ENCODE results near the gene GRIK5.

The GRIK5 gene

GRCh38 chr19:41990615-41991014, 79.4 kb downstream of the GRIK5 start:
- Histone ChIP-seq H3K4me3 (ENCODE audit: low read depth in 1 of 2, low read length in 2 of 2) (no peak overlapping the region), H3K27me3 (ENCODE audit: control insufficient read depth in 1 of 2, insufficient read depth in 2 of 2, low read length in 2 of 2) (peaks cover 10 to 47% of the 10 kb centered on the region in 2 donors), H3K9me3 (ENCODE audit: low read length) (no peaks in the 10 kb centered on the region), H3K36me3 (ENCODE audit: insufficient read depth, low read length) (no peaks in the 10 kb centered on the region), H3K9ac (ENCODE audit: low read length) (no peak overlapping the region), H3K4me1 (ENCODE audit: insufficient read depth, low read length) (no peaks in the 10 kb centered on the region), H3K27ac (ENCODE audit: low read depth, low read length) (no peak overlapping the region)

- H3K9me3 ChIP-seq (ENCODE audit: low read length), result no peaks in the 10 kb centered on the region
- peaks cover 6 to 41% of the 10 kb centered on the region in 2 donors for H3K27me3 ChIP-seq (ENCODE audit: control insufficient read depth in 1 of 2, insufficient read depth in 2 of 2, low read length in 2 of 2)
- no peak overlapping the region for H3K27ac ChIP-seq (ENCODE audit: low read depth, low read length)
- H3K36me3 ChIP-seq (ENCODE audit: insufficient read depth, low read length), result no peaks in the 10 kb centered on the region
- H3K4me1 ChIP-seq (ENCODE audit: insufficient read depth, low read length), result no peaks in the 10 kb centered on the region
- H3K9ac ChIP-seq (ENCODE audit: low read length), result no peak overlapping the region
- H3K4me3 ChIP-seq (ENCODE audit: low read depth in 1 of 2, low read length in 2 of 2), result no peak overlapping the region
Observed at GRCh38 chr19:41990028-41990427, 80.0 kb downstream of the GRIK5 start.

DNA sequence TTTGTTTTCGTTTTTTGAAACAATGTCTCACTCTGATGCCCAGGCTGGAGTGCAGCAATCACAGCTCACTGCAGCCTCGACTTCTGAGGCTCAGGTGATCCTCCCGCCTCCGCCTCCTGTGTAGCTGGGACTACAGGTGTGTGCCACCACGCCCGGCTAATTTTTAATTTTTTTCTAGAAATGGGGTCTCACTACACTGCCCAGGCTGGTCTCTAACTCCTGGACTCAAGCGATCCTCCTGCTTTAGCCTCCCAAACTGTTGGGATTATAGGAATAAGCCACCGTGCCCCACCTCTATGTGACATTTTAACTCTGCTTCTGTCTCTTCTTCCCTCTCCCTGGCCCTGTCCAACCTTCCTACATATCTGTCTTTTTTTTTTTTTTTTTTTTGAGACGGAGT, 81.1 kb downstream of the GRIK5 start:
- Histone ChIP-seq H3K4me3 (ENCODE audit: low read depth in 1 of 2, low read length in 2 of 2) (no peak overlapping the region), H3K4me1 (ENCODE audit: insufficient read depth, low read length) (no peaks in the 10 kb centered on the region), H3K27ac (ENCODE audit: low read depth, low read length) (no peak overlapping the region), H3K27me3 (ENCODE audit: control insufficient read depth in 1 of 2, insufficient read depth in 2 of 2, low read length in 2 of 2) (peaks cover 0 to 30% of the 10 kb centered on the region in 2 donors), H3K9ac (ENCODE audit: low read length) (no peak overlapping the region), H3K9me3 (ENCODE audit: low read length) (no peaks in the 10 kb centered on the region), H3K36me3 (ENCODE audit: insufficient read depth, low read length) (no peaks in the 10 kb centered on the region)

DNA sequence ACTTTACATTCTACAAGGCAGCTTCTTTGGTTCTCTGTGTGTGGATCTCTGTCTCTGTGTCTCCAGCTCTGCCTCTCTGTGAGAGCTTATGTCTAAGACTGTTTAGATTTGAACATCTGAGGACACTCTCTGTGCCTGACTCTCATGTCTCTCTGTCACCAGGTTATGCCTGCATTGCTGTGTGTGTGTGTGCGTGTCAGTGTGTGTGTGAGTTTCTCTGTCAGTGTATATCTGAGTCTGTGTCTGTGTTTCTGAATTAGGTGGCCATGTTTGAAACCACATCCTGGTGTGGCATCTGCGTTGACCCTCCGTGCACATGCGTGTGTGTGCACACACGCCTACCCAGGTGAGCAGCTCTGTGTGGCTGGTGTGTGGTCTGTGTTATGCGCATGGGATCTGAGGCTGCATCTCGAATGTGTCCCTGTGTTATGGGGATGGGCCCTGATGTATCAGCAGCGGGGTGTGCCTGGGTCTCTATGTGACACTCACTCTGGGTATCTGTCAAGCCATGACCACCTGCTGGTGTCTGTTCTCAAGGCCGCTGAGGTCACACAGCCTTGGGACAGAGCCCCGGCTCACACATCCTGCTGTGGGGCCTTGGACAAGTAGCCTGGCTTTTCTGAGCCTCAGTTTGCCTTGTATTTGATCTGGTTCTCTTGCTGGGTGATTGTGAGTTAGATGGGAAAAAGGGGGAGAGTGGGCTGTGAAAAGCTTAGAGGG, 82.7 kb downstream of the GRIK5 start:
- H3K36me3 ChIP-seq (ENCODE audit: insufficient read depth, low read length), result no peaks in the 10 kb centered on the region
- H3K27me3 ChIP-seq (ENCODE audit: control insufficient read depth in 1 of 2, insufficient read depth in 2 of 2, low read length in 2 of 2), result peaks cover 0 to 17% of the 10 kb centered on the region in 2 donors
- no peak overlapping the region for H3K9ac ChIP-seq (ENCODE audit: low read length)
- no peak overlapping the region for H3K27ac ChIP-seq (ENCODE audit: low read depth, low read length)
- H3K9me3 ChIP-seq (ENCODE audit: low read length), result no peaks in the 10 kb centered on the region
- H3K4me1 ChIP-seq (ENCODE audit: insufficient read depth, low read length), result no peaks in the 10 kb centered on the region
- H3K4me3 ChIP-seq (ENCODE audit: low read depth in 1 of 2, low read length in 2 of 2), result no peak overlapping the region

- H3K4me3 ChIP-seq (ENCODE audit: low read depth in 1 of 2, low read length in 2 of 2), result no peak overlapping the region
- H3K27me3 ChIP-seq (ENCODE audit: control insufficient read depth in 1 of 2, insufficient read depth in 2 of 2, low read length in 2 of 2), result no peaks in the 10 kb centered on the region
- no peak overlapping the region for H3K27ac ChIP-seq (ENCODE audit: low read depth, low read length)
- no peaks in the 10 kb centered on the region for H3K9me3 ChIP-seq (ENCODE audit: low read length)
- no peaks in the 10 kb centered on the region for H3K36me3 ChIP-seq (ENCODE audit: insufficient read depth, low read length)
- H3K4me1 ChIP-seq (ENCODE audit: insufficient read depth, low read length), result no peaks in the 10 kb centered on the region
- H3K9ac ChIP-seq (ENCODE audit: low read length), result no peak overlapping the region
Observed at GRCh38 chr19:41984961-41985360, 85.0 kb downstream of the GRIK5 start.

GRCh38 chr19:41981724-41982123, 88.3 kb downstream of the GRIK5 start:
- Histone ChIP-seq H3K4me1 (ENCODE audit: insufficient read depth, low read length) (no peaks in the 10 kb centered on the region), H3K27me3 (ENCODE audit: control insufficient read depth in 1 of 2, insufficient read depth in 2 of 2, low read length in 2 of 2) (no peaks in the 10 kb centered on the region), H3K27ac (ENCODE audit: low read depth, low read length) (no peak overlapping the region), H3K4me3 (ENCODE audit: low read depth in 1 of 2, low read length in 2 of 2) (no peak overlapping the region), H3K9me3 (ENCODE audit: low read length) (no peaks in the 10 kb centered on the region), H3K36me3 (ENCODE audit: insufficient read depth, low read length) (no peaks in the 10 kb centered on the region), H3K9ac (ENCODE audit: low read length) (no peak overlapping the region)

GRCh38 chr19:41978470-41978869, 91.5 kb downstream of the GRIK5 start:
- no peak overlapping the region for H3K27ac ChIP-seq (ENCODE audit: low read depth, low read length)
- no peak overlapping the region for H3K9ac ChIP-seq (ENCODE audit: low read length)
- H3K36me3 ChIP-seq (ENCODE audit: insufficient read depth, low read length), result no peaks in the 10 kb centered on the region
- H3K9me3 ChIP-seq (ENCODE audit: low read length), result no peaks in the 10 kb centered on the region
- H3K4me3 ChIP-seq (ENCODE audit: low read depth in 1 of 2, low read length in 2 of 2), result no peak overlapping the region
- H3K4me1 ChIP-seq (ENCODE audit: insufficient read depth, low read length), result no peaks in the 10 kb centered on the region
- H3K27me3 ChIP-seq (ENCODE audit: control insufficient read depth in 1 of 2, insufficient read depth in 2 of 2, low read length in 2 of 2), result no peaks in the 10 kb centered on the region

DNA sequence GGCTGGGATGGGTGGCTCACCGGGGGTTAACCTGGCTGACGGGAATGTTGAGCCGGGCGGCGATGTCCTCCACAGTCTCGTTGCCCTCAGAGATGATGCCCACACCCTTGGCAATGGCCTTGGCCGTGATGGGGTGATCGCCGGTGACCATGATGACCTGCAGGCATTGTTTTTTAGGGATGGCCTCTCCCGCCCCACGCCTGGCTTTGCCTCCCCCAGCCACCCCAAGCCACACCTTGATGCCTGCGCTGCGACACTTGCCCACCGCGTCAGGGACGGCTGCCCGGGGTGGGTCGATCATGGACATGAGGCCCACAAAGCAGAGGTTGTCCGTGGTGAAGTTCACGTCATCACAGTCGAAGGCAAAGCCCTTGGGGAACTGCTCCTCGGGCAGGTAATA, 92.1 kb downstream of the GRIK5 start:
- no peaks in the 10 kb centered on the region for H3K36me3 ChIP-seq (ENCODE audit: insufficient read depth, low read length)
- H3K4me3 ChIP-seq (ENCODE audit: low read depth in 1 of 2, low read length in 2 of 2), result no peak overlapping the region
- H3K9ac ChIP-seq (ENCODE audit: low read length), result no peak overlapping the region
- no peak overlapping the region for H3K27ac ChIP-seq (ENCODE audit: low read depth, low read length)
- no peaks in the 10 kb centered on the region for H3K27me3 ChIP-seq (ENCODE audit: control insufficient read depth in 1 of 2, insufficient read depth in 2 of 2, low read length in 2 of 2)
- no peaks in the 10 kb centered on the region for H3K9me3 ChIP-seq (ENCODE audit: low read length)
- H3K4me1 ChIP-seq (ENCODE audit: insufficient read depth, low read length), result no peaks in the 10 kb centered on the region

GRCh38 chr19:41974652-41975051, 95.4 kb downstream of the GRIK5 start:
- no peak overlapping the region for H3K9ac ChIP-seq (ENCODE audit: low read length)
- H3K4me1 ChIP-seq (ENCODE audit: insufficient read depth, low read length), result no peaks in the 10 kb centered on the region
- H3K4me3 ChIP-seq (ENCODE audit: low read depth in 1 of 2, low read length in 2 of 2), result no peak overlapping the region
- no peaks in the 10 kb centered on the region for H3K36me3 ChIP-seq (ENCODE audit: insufficient read depth, low read length)
- no peaks in the 10 kb centered on the region for H3K9me3 ChIP-seq (ENCODE audit: low read length)
- no peak overlapping the region for H3K27ac ChIP-seq (ENCODE audit: low read depth, low read length)
- no peaks in the 10 kb centered on the region for H3K27me3 ChIP-seq (ENCODE audit: control insufficient read depth in 1 of 2, insufficient read depth in 2 of 2, low read length in 2 of 2)

GRCh38 chr19:41971363-41971762, 98.6 kb downstream of the GRIK5 start:
- H3K36me3 ChIP-seq (ENCODE audit: insufficient read depth, low read length), result no peaks in the 10 kb centered on the region
- H3K27ac ChIP-seq (ENCODE audit: low read depth, low read length), result no peak overlapping the region
- H3K4me3 ChIP-seq (ENCODE audit: low read depth in 1 of 2, low read length in 2 of 2), result no peak overlapping the region
- H3K27me3 ChIP-seq (ENCODE audit: control insufficient read depth in 1 of 2, insufficient read depth in 2 of 2, low read length in 2 of 2), result no peaks in the 10 kb centered on the region
- H3K9ac ChIP-seq (ENCODE audit: low read length), result no peak overlapping the region
- no peaks in the 10 kb centered on the region for H3K4me1 ChIP-seq (ENCODE audit: insufficient read depth, low read length)
- no peaks in the 10 kb centered on the region for H3K9me3 ChIP-seq (ENCODE audit: low read length)

DNA sequence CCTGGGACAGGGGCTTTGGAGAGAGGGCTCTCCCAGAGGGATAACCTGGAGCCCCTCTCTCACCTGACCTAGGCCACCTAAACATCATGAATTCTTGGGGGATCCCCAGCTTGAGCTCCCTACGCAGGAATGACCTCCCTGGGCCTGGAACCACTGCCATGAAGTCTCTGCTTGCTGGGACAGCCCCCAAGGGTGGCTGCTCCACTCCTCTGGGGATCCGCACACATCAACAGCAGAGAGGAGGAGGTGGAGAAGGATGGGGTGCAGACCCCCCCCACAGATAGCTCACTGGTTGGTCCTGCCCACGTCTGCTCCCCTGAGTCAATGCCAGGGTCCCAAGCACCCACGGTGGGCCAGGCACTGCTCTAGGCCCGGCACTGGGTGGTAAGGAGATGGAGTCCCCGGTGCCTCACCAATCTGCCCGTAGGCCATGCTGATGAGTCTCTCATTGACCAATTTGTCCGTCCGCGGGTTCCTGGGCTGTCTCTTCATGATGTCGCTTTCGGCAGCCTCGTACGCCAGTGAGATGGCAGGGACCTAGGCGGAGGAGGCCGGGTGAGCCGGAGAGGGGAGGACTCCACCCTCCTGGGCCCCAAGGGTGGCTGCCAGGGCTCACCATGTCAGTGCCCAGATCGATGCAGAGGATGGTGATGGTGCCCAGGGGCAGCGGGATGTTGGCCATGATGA, 100.1 kb downstream of the GRIK5 start:
- Histone ChIP-seq H3K27me3 (ENCODE audit: control insufficient read depth in 1 of 2, insufficient read depth in 2 of 2, low read length in 2 of 2) (no peaks in the 10 kb centered on the region), H3K9me3 (ENCODE audit: low read length) (no peaks in the 10 kb centered on the region), H3K36me3 (ENCODE audit: insufficient read depth, low read length) (no peaks in the 10 kb centered on the region), H3K9ac (ENCODE audit: low read length) (no peak overlapping the region), H3K27ac (ENCODE audit: low read depth, low read length) (no peak overlapping the region), H3K4me1 (ENCODE audit: insufficient read depth, low read length) (no peaks in the 10 kb centered on the region), H3K4me3 (ENCODE audit: low read depth in 1 of 2, low read length in 2 of 2) (no peak overlapping the region)
